HEK293T (cell line): ENCODE data around the gene TMEM47.

ENCODE experiments used
- CTBP1 ChIP-seq: fragments of 450-650 bp; IDR thresholded peaks from 2 replicates; pipeline ENCODE4 v1.6.1; 2016; ENCODE audit warnings: borderline replicate concordance
- FOXM1 ChIP-seq: fragments of 450-650 bp; IDR thresholded peaks from 2 replicates; pipeline ENCODE4 v1.6.1; 2017; ENCODE audit warnings: mild to moderate bottlenecking, borderline replicate concordance
- ZNF384 ChIP-seq: fragments of 450-650 bp; IDR thresholded peaks from 2 replicates; pipeline ENCODE4 v1.6.1; 2016

DNA sequence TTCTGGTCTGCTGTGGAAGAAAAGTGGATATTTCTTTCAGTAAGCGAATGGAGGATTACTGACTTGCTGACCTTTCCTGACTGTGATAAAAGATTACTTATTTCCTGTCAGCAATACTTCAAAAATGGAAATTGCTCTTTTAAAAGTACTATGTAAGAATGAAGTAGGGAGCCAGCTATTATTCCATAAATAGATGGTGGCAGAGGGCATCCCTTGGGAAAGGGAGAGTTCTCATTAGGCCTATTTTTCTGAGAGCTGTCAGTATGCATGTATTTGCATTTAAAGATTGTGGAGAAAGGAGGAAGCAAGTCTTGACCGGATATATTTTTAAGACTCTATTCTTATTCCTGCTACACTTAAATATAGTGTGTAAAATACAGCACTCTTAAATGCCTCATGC, 37.2 kb downstream of the TMEM47 start:
- TF ChIP-seq CTBP1 (no peak), ZNF384 (no peak), FOXM1 (no peak)
